HG02678 (cell line): ENCODE measurements around the gene MGST3.
"Not testable (repeated sequence)": the region's sequence is repeated elsewhere in the genome, so short reads cannot be mapped to it uniquely, and the experiment has no call there.

Source experiments
- ATAC-seq: cut with Tn5 transposase; IDR thresholded peaks from one replicate; pipeline ENCODE4 v1.9.1; 2021; ENCODE audit warnings: mild to moderate bottlenecking, moderate library complexity; ENCODE audit not compliant: unreplicated experiment

The MGST3 gene

DNA sequence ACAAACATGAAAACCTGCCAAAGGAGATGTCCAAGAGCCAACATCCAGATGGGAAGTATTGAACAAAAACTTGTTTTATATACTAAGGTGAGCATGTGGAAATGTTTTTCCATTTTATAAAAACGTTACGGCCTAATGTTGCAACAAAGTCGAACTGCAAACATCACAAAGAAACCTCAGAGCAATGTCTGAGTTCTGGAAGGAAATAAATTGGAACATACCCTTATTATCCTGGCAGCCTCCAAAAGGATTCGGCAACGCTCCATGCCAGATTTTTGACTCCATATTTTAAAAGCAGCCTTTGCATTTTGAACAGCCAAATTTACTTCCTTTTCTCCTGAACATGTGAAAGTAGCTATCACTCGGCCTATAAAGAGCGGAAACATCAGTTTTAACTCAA, 64.0 kb downstream of the MGST3 start:
- no peak for ATAC-seq

DNA sequence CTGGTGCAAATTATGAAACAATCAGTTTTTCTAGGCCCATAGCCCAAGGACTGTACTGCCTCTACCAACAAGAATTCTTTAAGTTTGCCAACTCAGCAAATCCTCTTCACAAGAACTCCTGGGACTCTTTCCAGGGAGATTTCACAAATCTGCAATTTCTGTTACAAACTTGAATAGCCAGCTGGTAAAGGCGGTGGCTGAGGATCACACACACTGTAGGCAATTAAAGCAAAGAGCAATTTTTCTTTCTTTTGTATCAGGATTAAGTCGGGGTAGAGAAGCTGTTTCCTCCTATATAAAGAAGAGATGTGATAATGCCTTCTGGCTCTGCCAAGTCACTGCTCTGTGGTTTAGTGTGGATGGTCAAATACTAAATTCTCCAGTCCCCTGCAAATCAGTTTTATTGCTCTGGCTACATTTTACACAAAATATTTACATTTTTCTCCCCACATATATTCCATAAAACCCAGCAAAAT, 65.6 kb downstream of the MGST3 start:
- ATAC-seq = no peak

GRCh38 chr1:165697491-165697880, 66.5 kb downstream of the MGST3 start:
- no peak for ATAC-seq

DNA sequence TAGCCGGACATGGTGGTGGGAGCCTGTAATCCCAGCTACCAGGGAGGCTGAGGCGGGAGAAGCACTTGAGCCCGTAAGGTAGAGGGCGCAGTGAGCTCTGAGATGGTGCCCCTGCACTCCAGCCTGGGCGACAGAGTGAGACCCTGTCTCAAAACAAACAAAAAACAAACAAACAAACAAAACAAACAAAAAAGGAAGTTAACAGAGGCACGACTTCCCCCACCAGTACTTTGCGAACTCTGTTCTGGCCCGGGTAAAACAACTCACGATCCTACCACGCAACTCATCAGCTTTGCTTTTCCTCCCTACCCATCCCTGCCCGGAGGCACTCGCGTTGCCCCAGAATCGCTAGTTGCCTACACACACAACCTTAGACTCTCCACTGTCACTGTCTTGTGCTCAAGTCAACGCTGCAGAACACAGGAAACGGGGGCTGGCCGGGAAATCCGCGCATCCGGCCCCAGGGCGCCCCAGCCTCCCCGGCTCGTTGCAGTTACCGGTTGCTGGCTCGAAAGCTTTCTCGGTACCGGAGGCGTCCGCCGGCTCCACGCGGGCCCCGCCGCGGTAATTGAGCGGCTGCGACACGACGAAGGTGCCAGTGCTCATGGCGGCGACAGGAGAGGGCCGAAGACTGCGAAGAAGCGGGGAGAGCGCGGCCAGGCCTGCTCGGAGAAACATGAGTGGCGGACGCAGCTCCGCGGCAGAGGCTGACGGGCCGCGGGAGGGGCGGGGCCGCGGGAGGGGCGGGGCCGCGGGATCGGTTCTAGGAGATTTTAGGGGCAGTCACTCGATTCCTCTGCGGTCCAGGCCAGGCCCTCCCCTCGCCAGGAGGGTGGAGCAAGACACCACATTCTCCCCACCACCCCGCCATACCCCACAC, 67.1 kb downstream of the MGST3 start, which contains the start of gene ALDH9A1:
Gene ALDH9A1, minus strand, starts transcription at position 682 of the 880 bp plus-strand sequence. Its CDS starts 4 bp downstream, at position 678.
- peak; percentile 93 for ATAC-seq

GRCh38 chr1:165698761-165699052, 67.7 kb downstream of the MGST3 start:
- ATAC-seq = no peak

DNA sequence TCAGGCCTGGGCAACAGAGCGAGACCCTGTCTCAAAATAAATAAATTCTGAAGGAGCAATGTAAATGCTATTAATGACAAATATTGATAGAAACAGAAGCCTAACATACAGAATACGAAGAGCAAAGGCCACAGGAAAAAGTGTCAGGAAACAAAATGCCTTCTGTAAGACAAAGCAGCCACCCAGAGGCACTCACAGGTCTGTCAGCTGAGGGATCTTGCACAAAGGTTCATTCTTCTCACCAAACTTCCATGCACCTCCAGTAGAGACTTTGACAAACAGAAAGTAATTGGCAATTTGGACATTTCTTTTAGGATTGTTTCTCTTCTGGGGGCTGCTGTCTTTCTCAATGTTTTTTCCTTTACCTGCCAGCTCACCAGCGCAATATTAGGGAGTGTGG, 68.5 kb downstream of the MGST3 start:
- ATAC-seq = no peak

GRCh38 chr1:165701922-165702321, 70.9 kb downstream of the MGST3 start:
- ATAC-seq = not testable (repeated sequence)

DNA sequence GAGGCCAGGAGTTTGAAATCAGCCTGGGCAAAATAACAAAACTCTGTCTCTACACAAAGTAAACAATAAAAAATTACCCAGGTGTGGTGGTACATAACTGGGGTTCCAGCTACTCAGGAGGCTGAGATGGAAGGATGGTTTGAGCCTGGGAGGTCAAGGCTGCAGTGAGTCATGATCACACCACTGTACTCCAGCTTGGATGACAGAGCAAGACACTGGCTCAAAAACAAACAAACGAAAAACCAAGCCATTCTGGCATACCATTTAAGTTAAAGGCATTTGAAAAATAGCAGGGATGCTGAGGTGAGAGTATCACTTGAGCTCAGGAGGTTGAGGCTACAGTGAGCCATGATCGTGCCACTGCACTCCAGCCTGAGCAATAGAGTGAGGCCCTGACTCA, 72.6 kb downstream of the MGST3 start:
- no peak for ATAC-seq
